Measurements from ENCODE around the gene ZKSCAN2.

Gene ZKSCAN2

GRCh38 chr16:25289466-25289865 is 31.8 kb upstream of the ZKSCAN2 start:
- ChIA-PET CTCF (no interaction called here), POLR2A (no interaction called here)
- no peak for DNase-seq (ENCODE audit: extremely low spot score)
- TF ChIP-seq BHLHE40 (IDR thresholded peaks at IDR 0.05; ENCODE audit: borderline replicate concordance) (no peak), PKNOX1 (IDR thresholded peaks at IDR 0.05) (no peak), FOXM1 (IDR thresholded peaks at IDR 0.05; ENCODE audit: borderline replicate concordance) (no peak), ARNT (IDR thresholded peaks at IDR 0.05) (no peak), HDGF (IDR thresholded peaks at IDR 0.05; ENCODE audit: borderline replicate concordance) (no peak), SP1 (IDR thresholded peaks at IDR 0.05) (no peak), ZNF384 (IDR thresholded peaks at IDR 0.05) (no peak), SUZ12 (IDR thresholded peaks at IDR 0.05) (no peak), FOXA1 (IDR thresholded peaks at IDR 0.05) (no peak)

GRCh38 chr16:25279491-25279890 is 21.8 kb upstream of the ZKSCAN2 start:
- TF ChIP-seq FOXA1 (IDR thresholded peaks at IDR 0.05) (no peak), L3MBTL2 (conservative IDR thresholded peaks at IDR 0.05) (no peak), BHLHE40 (IDR thresholded peaks at IDR 0.05; ENCODE audit: borderline replicate concordance) (no peak), FOXM1 (IDR thresholded peaks at IDR 0.05; ENCODE audit: borderline replicate concordance) (no peak), NFRKB (IDR thresholded peaks at IDR 0.05) (no peak), CTBP1 (IDR thresholded peaks at IDR 0.05; ENCODE audit: borderline replicate concordance) (no peak), HDGF (IDR thresholded peaks at IDR 0.05; ENCODE audit: borderline replicate concordance) (no peak), LEF1 (IDR thresholded peaks at IDR 0.05; ENCODE audit: borderline replicate concordance) (no peak), ELF4 (IDR thresholded peaks at IDR 0.05) (no peak), TARDBP (IDR thresholded peaks at IDR 0.05) (no peak), ARNT (IDR thresholded peaks at IDR 0.05) (no peak)
- DNase-seq (ENCODE audit: extremely low spot score), result no peak
- POLR2A ChIA-PET, result interaction anchor here (0.5 to 1.5 kb wide), 2 partner anchors 19 to 1932 kb away, joined by 3 read pairs; no protein-coding TSS in a partner anchor
- CTCF ChIA-PET, result no interaction called here

- TF ChIP-seq HDGF (IDR thresholded peaks at IDR 0.05; ENCODE audit: borderline replicate concordance), result no peak
- no peak for TF ChIP-seq CTBP1 (IDR thresholded peaks at IDR 0.05; ENCODE audit: borderline replicate concordance)
- ChIA-PET CTCF (no interaction called here), POLR2A (interaction anchor here (1.4 kb wide), 1 partner anchor 13 kb away, joined by 5 read pairs; no protein-coding TSS in a partner anchor)
- no peak for DNase-seq (ENCODE audit: extremely low spot score)
These were observed 13.8 kb upstream of the ZKSCAN2 start for GRCh38 chr16:25271421-25271820.

- TF ChIP-seq SUZ12 (IDR thresholded peaks at IDR 0.05) (no peak), NFRKB (IDR thresholded peaks at IDR 0.05) (no peak), ELF4 (IDR thresholded peaks at IDR 0.05) (no peak), LEF1 (IDR thresholded peaks at IDR 0.05; ENCODE audit: borderline replicate concordance) (no peak), L3MBTL2 (conservative IDR thresholded peaks at IDR 0.05) (no peak), TARDBP (IDR thresholded peaks at IDR 0.05) (no peak), BHLHE40 (IDR thresholded peaks at IDR 0.05; ENCODE audit: borderline replicate concordance) (no peak), PKNOX1 (IDR thresholded peaks at IDR 0.05) (no peak), ARNT (IDR thresholded peaks at IDR 0.05) (no peak)
- DNase-seq (ENCODE audit: extremely low spot score), result no peak
- POLR2A ChIA-PET, result interaction anchor here (1.0 to 1.1 kb wide), 2 partner anchors 9 to 14 kb away, joined by 3 to 4 read pairs; no protein-coding TSS in a partner anchor
- CTCF ChIA-PET, result no interaction called here
These were observed 12.9 kb upstream of the ZKSCAN2 start for GRCh38 chr16:25270577-25270976.

- POLR2A ChIA-PET, result interaction anchor here (1.0 to 1.1 kb wide), 2 partner anchors 9 to 13 kb away, joined by 3 to 4 read pairs; no protein-coding TSS in a partner anchor
- CTCF ChIA-PET, result no interaction called here
- TF ChIP-seq LEF1 (IDR thresholded peaks at IDR 0.05; ENCODE audit: borderline replicate concordance) (no peak), ZNF384 (IDR thresholded peaks at IDR 0.05) (no peak)
- no peak for DNase-seq (ENCODE audit: extremely low spot score)
These were observed 12.2 kb upstream of the ZKSCAN2 start for GRCh38 chr16:25269879-25270278.

- ChIA-PET POLR2A (no interaction called here), CTCF (interaction anchor here (0.7 kb wide), 1 partner anchor 11 kb away, joined by 3 read pairs; no protein-coding TSS in a partner anchor)
- TF ChIP-seq SUZ12 (IDR thresholded peaks at IDR 0.05) (no peak), LEF1 (IDR thresholded peaks at IDR 0.05; ENCODE audit: borderline replicate concordance) (no peak), PKNOX1 (IDR thresholded peaks at IDR 0.05) (no peak), FOXK2 (IDR thresholded peaks at IDR 0.05) (no peak), L3MBTL2 (conservative IDR thresholded peaks at IDR 0.05) (no peak), FOXM1 (IDR thresholded peaks at IDR 0.05; ENCODE audit: borderline replicate concordance) (no peak), TARDBP (IDR thresholded peaks at IDR 0.05) (no peak), SP1 (IDR thresholded peaks at IDR 0.05) (no peak), ZNF384 (IDR thresholded peaks at IDR 0.05) (no peak), HDGF (IDR thresholded peaks at IDR 0.05; ENCODE audit: borderline replicate concordance) (no peak), CTBP1 (IDR thresholded peaks at IDR 0.05; ENCODE audit: borderline replicate concordance) (no peak)
- DNase-seq (ENCODE audit: extremely low spot score), result no peak
These were observed 8.3 kb upstream of the ZKSCAN2 start for GRCh38 chr16:25265968-25266367.

- no peak for DNase-seq (ENCODE audit: extremely low spot score)
These were observed 7.0 kb upstream of the ZKSCAN2 start for GRCh38 chr16:25264597-25264996.

More at GRCh38 chr16:25264597-25264996, 7.0 kb upstream of the ZKSCAN2 start:
- no peak for TF ChIP-seq ZNF384 (IDR thresholded peaks at IDR 0.05)
- no peak for TF ChIP-seq HDGF (IDR thresholded peaks at IDR 0.05; ENCODE audit: borderline replicate concordance)
- TF ChIP-seq FOXK2 (IDR thresholded peaks at IDR 0.05), result no peak
- no peak for TF ChIP-seq LEF1 (IDR thresholded peaks at IDR 0.05; ENCODE audit: borderline replicate concordance)
- TF ChIP-seq PKNOX1 (IDR thresholded peaks at IDR 0.05), result no peak
- no peak for TF ChIP-seq BHLHE40 (IDR thresholded peaks at IDR 0.05; ENCODE audit: borderline replicate concordance)
- TF ChIP-seq TARDBP (IDR thresholded peaks at IDR 0.05), result no peak
- no peak for TF ChIP-seq ELF4 (IDR thresholded peaks at IDR 0.05)
- TF ChIP-seq SUZ12 (IDR thresholded peaks at IDR 0.05), result no peak
- TF ChIP-seq NFRKB (IDR thresholded peaks at IDR 0.05), result no peak
- no peak for TF ChIP-seq L3MBTL2 (conservative IDR thresholded peaks at IDR 0.05)
- no peak for TF ChIP-seq SP1 (IDR thresholded peaks at IDR 0.05)
- TF ChIP-seq ARNT (IDR thresholded peaks at IDR 0.05), result no peak
- no peak for TF ChIP-seq FOXM1 (IDR thresholded peaks at IDR 0.05; ENCODE audit: borderline replicate concordance)
- TF ChIP-seq CTBP1 (IDR thresholded peaks at IDR 0.05; ENCODE audit: borderline replicate concordance), result no peak
- no peak for TF ChIP-seq FOXA1 (IDR thresholded peaks at IDR 0.05)
- CTCF ChIA-PET, result no interaction called here
- POLR2A ChIA-PET, result no interaction called here

Data from HEK293T (cell line).